HG03135 (cell line): Measurements from ENCODE around the gene PALM3.

Experiments used
- ATAC-seq: cut with Tn5 transposase; IDR thresholded peaks from one replicate; pipeline ENCODE4 v1.9.1; 2021; ENCODE audit warnings: mild to moderate bottlenecking, moderate library complexity; ENCODE audit not compliant: unreplicated experiment

Gene PALM3, protein sequence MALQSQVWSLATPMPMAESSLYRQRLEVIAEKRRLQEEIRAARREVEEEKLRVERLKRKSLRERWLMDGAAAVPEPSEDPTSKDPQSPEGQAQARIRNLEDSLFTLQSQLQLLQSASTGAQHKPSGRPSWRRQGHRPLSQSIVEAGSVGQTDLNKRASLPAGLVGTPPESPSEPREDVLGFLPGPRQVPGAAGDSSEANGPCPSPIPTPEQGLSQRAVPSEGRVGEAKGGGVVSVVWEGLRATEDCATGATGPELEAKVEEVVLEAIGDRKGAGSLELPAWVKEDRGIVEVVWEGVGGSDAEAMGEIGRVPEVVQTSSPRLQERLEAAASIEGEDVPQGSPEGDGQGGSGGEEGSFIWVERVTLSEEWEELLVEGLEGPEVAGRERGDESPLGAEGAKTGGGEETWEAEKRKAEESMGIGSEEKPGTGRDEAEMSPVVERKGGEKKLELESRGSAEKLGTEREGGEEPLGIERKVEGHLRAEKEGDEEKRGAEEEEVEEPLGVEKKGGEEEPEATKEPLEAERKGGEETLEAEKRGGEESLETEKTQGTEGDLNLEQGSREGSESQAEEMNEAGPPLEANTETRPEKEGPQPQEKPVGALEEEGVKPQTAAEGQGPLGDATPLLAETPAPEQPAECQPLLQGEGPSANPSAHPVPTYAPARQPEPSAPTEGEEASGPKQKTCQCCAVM

DNA sequence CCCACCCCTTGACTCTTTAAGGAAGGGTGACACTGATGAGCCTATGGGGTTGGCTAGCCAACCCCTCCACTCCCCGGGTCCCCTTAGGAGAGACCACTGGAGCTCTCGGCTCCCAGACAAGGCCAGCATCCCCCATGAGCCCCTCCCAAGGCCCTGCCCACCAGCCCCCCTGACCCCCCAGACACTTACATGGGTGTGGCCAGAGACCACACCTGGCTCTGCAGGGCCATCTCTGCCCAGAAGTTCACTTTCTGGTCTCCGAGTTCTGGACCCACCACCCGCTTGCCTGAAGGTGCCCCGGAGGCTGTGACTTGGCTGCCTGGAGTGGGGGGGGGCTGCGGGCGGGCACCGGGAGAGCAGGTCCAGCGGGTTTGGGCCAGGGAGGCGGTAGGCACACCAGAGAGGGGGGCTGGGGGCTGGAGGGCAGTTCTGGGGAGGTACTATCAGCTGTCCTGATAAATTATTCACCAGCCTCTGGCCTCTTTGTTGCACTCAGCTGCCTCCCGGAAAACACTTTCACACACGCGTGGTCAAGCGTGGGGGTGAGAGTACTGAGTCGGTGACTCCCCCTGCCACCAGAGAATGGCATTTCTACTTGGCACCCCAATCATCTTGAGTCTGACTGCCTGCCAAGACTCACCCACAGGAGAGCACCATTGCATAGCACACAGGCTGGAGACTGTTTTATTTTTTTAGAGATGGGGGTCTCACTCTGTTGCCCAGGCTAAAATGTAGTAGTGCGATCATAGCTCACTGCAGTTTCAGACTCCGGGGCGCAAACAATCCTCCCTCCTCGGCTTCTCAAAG, at the start of gene PALM3:
TSS of gene PALM3 (minus strand) at position 326 of the 807 bp plus-strand sequence. CDS start at position 230, 96 bp downstream.
- no peak for ATAC-seq

DNA sequence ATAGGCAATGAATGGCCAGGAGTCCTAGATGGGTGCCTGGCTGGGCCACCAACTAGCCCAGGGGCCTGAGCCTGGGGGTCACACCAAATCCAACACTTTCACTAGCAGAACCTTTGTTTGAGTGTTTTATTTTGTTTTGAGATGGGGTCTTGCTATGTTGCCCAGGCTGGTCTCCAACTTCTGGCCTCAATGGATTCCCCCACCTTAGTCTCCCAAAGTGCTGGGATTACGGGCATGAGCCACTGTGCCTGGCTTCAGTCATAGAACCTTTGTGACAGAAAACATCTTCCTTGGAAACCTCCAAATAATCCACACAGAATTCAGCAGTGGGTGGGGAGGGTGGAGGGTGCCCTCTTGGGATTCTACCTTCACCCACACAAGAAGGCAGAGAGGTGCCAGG, 49.6 kb upstream of the PALM3 start:
- ATAC-seq: no peak

DNA sequence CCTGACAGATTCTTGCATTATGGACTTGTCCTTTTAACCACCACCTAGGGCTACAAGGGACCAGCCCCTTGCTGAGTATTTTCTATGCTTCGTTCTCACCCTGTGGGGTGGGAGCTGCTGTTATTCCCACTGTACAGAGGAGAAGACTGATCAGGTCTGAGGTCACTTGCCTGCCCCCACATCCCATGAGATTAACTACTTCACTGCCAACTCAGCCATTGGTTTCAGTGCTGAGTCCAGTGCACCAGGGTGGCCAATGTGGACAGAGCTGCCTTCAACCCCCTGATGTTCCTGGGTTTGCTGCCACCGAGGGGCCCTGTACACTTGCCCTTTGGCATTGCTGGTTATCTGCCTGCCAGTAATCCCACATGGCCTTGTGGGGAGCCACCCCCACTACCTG, 48.8 kb upstream of the PALM3 start:
- ATAC-seq: no peak

DNA sequence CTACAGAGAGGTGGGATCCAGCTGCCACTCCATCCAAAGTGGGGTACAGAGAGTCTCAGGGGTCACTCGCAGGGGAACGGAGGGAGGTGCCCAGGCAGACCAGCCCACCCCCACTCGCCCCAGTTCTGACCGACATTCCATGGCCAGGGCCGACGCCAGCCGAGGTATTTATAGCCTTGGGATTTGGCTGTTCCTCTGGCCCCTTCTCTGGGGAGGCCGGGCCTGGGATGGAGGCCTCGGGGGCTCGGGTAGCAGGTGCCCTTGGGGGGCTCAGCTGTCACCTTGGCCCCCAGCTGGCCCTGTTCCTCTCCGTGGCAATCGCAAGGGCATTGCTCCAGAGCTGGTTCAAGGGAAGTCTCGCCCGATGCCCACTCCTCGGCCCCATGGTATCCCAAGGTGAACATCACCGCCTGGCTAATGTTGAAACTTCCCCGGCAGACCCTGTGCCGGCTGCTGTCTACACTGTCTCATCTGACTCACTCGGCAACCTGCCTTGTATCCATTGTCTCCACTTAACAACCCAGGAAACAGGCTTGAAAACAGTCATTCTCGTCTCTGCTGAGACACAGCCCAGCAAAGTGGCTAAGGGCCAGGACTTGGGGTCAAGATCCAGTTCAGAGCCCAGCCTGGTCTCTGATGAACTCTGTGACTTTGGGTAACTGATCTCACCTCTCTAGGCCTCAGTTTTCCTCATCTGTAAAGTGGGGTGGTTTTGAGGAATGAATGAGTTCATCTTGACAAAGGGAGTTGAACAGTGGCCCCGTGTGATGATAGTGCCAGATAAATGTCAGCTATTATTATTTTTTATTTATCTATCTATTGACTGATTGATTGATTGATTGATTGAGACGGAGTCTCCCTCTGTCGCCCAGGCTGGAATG, 45.9 kb upstream of the PALM3 start:
- no peak for ATAC-seq

DNA sequence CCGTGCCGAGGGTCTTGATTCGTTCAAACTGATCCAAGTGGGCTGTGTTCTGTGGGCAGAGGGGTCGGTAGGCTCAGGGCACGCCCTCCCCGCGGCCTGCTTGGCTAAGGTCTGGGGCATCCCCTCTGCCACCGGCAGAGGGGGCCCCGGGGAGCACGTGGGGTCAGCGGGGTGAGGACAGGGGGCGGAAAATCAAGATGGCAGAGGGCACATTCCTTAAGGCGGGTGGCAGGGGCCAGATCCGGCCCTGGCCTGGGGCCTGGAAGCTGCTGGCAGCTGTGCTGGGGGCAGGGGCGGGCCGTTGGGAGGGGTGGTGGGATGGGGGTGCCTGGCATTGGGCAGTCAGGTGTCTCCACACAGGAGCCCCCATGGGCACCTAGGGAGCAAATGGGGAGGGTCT, 45.0 kb upstream of the PALM3 start:
- no peak for ATAC-seq

DNA sequence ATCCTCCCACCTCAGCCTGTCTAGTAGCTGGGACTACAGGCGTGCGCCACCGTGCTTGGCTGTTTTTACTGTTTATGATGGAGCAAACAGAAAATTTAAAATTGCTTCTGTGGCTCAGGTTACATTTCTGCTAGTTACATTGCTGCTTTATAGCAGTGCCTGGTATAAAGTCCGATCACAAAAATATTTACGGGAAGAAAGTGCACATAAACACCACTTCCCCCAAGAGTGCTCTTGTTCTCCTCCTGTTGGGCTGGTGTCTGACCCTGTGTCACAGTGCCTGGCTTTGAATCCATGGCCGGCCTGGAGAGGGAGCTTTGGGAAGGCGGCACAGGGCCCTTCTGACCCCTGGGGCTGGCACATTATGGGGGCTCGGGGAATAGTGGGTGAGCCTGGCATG, 43.8 kb upstream of the PALM3 start:
- no peak for ATAC-seq

DNA sequence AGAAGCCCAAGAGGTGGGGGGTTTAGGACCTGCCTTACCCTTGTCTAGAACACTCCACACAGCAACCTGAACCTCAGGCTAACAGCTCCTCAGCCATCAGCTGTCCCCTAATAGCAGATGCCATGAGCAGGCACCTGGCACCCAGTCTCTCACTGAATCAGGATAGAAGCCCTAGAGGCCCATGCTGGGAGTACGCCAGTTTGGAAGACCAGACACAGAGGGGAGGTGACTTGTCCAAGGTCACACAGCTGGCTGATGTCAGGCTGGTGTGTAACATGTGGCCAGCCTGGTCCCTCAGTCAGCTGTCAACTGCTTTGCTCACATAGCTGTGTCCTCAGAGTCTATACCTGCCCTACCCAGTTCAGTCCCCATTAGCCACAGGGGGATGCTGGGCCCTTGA, 41.4 kb upstream of the PALM3 start:
- ATAC-seq: no peak

DNA sequence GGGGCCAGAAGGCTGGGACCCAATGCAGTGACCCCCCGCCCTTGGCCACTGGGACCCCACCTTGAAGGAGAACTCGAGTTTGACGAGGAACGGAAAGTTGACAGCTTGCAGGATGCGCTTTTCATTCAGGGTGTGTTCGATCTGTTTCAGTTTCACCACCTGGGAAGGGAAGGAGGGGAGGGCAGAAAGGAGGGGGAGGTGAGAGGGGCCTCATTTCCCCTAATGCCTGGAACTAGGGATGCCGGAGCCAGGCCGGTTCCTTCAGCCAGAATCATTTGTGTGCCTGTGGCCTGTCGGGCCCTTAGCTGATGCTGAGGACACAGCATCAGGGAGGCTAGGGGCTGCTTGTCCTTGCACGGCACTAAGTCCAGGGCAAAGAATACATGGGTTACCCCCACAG, 40.9 kb upstream of the PALM3 start:
- no peak for ATAC-seq

DNA sequence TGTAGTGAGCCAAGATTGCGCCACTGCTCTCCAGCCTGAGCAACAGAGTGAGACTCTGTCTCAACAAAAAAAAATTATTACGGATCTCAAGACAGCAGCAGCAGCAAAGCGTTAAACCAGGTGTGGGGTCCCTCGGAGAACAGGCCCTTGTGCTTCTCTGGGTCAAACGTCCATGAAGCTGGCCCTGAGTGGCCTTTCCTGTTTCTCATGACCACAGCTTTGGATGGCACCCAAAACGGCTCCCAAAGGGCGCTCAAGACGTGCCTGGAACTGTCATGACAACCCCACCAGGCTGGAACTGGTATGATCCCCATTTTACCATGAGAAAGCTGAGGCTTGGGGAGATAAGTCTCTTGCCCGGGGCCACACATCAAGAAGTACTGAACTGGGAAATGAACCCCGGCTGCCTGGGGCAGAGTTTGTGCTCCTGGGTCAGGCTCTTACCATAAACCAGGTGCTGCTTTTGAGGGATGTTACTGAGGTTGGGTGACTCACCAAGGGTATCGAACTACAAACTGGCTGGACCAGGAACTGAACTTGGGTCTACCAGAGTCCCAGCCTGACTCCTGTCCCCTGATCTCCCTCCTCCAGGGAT, 40.3 kb upstream of the PALM3 start:
- no peak for ATAC-seq

DNA sequence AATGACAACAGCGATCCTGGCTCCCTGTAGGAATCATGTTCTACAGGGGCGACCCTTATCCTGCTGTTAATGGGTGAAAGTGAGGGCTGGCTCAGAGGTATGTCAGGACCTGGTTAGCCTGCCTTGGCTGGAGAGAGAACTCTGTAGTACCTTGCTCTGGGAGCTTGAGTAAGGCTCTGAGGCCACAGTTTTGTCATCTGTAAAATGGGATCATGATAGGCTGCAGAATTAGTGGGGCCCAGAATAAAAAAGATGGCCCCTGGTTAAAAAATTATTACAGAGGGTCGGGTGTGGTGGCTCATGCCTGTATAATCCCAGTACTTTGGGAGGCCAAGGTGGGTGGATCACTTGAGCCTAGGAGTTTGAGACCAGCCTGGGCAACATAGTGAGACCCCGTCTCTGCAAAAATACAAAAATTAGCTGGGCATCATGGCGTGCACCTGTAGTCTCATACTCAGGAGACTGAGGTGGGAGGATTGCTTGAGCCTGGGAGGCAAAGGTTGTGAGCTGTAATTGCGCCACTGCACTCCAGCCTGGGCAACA, 39.2 kb upstream of the PALM3 start:
- no peak for ATAC-seq

DNA sequence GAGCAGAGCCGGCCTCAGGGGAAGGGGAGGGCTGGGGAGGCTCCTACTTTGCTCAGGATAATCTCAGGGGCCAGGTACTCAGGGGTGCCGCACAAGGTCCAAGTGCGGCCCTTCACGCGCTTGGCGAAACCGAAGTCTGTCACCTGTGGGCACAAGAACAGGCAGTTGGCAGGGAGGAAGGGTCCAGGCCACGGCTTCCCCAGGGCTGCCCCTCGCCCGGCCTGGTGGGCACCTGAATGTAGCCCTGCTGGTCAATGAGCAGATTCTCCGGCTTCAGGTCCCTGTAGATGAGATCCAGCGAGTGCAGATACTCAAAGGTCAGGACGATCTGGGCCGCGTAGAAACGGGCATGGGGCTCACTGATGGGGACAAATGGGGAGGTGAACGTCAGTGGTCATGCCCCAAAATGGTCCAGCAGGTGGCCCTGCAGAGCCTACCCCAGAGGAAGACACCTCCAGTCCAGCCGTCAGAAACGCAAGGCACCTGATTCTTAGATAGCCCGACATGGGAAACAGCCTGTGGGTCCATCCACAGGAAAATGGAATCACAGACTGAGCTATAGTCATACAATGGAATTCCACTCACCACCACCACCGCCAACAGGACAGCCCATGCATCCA, 35.8 kb upstream of the PALM3 start:
- no peak for ATAC-seq

DNA sequence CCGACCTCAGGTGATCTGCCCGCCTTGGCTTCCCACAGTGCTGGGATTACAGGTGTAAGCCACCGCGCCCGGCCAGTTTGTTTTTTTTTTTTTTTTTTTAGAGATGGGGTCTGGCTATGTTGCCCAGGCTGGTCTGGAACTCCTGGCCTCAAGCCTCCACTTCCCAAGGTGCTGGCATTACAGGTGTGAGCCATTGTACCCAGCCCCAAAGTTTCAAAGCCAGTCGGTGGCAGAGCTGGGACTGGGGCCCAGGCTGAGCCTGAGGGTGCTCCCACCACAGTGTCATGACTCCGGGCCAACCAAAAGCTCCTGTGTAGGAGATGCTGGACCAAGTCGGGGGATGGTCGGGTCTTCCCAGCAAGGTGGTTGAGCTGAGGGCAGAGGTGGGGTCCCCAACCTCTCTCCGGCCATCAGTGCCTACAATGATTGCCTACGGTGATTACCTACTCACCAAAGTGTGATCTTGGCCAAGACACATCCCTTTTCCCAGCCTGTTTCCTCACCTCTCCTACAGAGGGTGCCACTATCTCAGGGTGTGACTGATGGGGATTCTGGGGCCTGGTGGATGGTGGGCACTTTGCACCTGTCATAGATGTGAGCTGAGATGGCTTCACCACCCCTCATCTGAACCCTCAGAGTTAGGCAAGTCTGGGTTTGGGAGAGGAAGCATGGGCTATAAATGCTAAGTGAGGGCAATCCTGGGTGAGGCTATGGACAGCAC, 34.6 kb upstream of the PALM3 start:
- no peak for ATAC-seq

DNA sequence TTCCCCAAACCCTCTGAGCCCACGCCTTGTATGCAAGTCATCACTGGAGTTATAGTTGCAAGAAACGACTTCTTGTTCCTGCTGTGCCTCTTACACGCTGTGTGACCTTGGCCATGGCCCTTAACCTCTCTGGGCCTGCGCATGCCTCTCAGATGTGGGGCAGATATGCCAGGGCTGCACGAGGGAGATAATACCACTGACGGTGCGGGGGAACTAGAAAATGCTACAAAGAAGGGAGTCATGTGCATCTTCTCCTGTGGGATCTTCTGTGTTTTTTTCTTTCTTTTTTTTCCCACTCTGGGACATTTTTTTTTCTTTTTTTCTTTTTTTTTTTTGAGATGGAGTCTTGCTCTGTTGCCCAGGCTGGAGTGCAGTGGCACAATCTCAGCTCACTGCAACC, 33.0 kb upstream of the PALM3 start:
- ATAC-seq: no peak

DNA sequence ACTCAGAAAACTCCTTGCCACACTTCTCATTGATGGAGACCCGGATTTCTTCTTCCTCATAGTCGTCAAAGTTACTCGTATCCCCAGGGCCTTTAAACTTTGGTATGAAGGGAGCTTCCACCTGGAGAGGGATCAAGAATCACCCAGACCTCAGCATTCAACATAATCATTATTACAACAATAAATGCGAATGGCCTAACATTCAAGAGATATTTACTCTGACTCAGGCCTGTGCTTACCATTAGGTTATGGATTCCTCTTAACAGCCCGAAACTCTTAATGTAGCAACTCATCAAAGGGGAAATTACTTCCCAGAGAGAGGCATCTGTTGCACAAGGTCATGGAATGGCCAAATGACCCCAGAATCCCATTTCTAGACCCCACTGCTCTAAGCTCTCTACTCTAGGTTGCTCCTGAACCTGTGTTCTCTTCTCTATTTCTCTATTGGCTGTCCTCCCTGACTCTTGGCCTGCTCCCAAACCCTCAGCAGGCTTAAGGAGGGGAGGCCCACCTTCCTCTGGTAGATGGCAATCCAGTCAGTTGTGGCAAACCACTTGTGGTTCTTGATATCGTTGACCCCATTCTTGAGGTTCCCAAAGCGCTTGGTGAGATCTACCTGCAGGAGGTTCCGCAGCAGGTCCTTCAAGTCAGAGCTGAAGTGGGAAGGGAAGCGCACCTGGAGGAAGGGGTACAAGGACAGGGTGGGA, 31.4 kb upstream of the PALM3 start:
- no peak for ATAC-seq

DNA sequence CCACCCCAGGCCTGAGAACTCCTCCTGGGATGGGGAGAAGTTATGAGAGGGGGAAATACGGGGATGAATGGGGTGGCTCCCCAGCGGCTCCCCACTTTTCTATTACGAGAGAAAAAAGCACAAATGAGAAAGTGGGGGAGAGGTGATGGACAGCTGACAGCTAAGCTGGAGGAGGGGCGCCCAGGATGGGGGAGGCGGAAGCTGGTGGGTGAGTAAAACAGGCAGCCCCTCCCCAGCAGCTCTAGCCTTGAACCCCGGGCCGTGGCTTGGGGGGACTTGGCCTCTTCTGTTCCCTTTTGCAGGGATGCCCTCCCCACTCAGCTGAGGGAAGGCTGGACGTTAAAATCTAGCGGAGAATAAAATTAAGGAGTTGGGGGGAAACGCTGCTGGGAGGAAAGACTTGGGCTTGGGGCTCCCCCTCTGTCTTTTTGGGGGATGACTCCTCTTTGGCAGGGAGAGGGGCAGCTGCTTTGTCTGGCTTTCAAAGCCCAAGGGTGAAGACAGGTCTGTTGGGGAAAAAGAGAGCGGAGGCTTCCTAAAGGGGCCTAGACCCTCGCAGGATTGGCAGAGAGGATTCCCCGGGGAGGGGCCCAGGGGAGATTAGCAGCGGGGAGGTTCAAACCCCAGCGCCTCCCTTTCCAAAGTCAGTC, 30.1 kb upstream of the PALM3 start:
- peak; percentile 16 for ATAC-seq

DNA sequence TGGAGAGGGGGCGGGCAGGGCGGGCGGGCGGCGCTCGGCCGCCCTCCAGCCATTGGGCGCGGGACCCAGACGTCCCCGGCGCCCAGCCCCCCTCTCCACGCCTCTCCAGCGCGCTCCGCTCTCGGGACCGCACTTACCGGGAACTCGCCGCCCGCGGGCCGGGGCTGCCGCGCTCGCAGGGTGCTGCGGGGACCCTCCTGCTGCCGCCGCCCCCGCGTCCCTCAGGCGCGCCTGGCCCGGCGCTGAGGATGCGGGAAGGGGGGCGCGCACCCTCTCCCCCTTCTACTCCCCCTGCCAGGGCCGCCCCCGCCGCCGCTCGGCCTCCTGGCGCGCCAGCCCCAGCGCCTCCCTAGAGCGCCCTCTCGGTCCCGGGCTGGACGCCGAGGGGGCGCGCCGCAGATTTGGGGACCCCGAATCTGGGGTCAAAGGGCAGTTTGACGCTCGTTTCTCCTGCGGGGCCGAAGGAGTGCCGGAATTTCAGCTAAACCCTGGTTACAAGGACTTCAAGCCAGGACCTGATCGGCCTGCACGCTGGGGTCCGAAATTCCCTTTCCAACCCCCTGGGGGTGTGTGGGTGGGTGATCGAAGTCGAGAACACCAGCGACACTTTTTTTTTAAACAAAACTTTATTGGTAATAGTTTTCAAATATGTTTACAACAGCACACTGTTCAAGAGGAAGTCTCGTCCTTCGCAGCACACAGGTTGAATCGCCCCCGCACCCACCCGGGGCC, 29.4 kb upstream of the PALM3 start:
- ATAC-seq: peak; percentile 42

DNA sequence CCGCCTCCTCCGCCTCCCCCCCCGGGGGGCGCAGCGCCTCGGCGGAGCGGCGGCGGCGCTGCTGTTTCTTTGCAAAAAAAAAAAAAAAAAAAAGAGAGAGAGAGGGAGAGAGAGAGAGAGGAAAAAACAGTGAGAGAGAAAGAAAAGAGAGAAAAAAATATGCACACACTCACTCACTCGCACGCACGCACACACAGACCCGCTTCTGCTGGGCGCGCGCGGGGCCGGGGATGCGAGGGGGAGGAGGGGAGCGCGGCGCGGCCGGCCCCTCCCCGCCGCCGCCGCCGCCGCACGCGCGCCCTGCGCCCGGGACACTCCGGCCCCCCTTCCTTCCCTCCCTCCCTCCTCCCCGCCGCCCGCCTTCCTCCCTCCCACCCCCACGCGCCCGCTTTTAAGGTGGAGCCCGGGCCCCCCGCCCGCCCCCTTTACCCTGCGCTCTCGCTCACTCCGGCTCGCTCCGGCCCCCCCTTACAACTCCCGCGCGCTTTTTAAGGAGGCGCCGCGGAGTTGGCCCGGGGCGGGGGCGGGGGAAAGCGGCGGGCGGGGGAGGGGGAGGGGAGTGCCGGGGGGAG, 28.7 kb upstream of the PALM3 start, which contains the start of gene SAMD1:
TSS of gene SAMD1 (minus strand) at position 243 of the 572 bp plus-strand sequence.
- ATAC-seq: peak; percentile 42
